NCI-H1048 (cell line): ENCODE data around the gene CMTM1.

Experiments
- DNase-seq: peaks from one replicate; lab custom pipeline; 2025; lab: John Stamatoyannopoulos, UW

CMTM1 gene

DNA sequence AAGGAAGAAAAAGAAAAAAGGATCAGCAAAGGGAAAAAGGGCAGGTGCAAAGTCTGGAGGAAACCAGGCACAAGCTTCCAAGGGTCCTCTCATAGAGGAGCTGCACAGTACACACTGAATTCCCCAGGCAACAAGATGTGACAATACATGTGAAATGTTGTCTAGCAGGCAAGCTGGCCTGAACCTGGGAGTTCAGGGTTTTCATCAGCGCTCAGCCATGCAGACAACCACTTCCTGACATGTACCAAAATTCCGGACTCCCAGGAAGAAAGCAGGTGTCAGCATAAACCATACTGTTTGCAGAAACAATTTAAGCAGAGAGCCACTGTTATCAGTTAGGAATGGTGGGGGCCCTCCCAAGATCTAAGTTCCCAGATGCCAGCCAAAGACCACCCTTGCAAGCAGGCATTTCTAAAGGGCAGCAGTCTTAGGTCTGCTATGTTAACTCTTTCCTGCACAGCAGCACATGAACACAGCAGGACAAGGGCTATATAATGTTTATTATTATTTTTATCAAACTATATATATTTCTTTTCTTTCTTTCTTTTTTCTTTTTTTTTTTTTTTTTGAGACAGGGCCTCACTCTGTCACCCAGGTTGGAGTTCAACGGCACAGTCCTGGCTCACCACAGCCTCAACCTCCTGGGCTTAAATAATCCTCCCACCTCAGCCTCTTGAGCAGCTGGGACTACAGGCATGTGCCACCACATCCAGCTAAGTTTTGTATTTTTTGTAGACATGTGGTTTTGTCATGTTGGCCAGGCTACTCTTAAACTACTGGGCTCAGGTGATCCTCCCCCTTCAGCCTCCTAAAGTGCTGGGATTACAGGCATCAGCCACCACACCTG lies 26.4 kb upstream of the CMTM1 start:
- no peak for DNase-seq

- DNase-seq = no peak
Measured at GRCh38 chr16:66541388-66542355, 24.6 kb upstream of the CMTM1 start.

DNA sequence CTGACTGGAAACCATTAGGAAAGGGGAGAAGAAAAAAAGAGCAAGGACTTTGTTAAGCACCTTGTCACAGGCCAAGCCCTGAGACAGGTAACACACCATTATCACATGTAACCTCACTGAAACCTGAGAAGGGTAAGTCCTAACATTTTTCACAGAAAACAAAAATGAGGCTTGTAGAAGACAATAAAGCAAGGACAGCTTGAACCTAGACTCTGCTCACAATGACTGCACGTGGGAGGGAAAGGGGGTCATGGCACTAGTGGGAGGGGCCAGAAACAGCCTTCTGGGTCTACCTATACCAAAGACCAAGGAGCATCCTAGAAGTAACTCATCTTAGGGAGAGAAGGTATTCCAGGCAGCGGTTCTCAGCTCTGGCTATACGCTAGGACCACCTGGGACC lies 23.8 kb upstream of the CMTM1 start:
- no peak for DNase-seq

GRCh38 chr16:66543541-66543940 lies 22.7 kb upstream of the CMTM1 start:
- no peak for DNase-seq

- DNase-seq = no peak
Measured at GRCh38 chr16:66544016-66544757, 22.1 kb upstream of the CMTM1 start.

DNA sequence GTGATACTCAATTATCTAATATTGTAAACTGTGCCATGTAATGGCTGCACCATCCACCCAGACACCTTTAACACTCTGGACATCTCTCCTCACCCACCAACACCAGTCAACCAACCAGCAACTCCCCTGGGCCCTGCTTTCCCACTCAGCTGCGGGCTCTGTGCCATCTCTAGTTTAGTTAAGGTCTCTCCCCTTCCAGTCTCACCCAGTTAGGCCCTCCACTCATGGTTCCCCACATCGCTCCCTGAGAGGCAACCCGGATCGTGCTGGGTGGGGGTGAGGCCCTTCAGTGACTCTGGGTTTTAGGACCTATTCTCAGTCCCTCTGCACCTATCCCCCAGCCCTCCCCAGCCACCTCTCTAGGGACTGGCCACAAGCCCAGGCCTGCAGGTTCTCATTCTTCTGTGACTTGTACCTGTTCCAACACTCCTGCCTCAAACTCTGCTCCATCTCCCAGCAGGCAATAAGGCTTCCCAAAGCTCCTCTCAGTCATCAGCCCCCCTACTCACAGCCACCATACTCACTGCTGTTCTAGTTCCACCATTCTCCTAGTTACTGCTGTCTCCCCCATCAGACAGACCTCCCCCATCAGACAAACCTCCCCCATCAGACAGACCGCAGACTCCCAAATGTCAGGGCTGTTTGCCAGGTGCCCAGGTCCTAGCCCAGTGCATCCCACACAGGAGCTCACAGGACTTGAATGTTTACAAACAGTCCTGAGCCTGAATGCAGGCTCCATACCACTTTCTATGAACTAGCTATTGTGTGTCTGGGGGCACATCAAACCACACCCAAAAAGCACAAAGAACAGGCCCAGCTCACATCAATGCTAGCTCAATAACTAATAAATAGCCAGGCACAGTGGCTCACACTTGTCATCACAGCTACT lies 18.9 kb upstream of the CMTM1 start:
- no peak for DNase-seq

GRCh38 chr16:66548068-66548467 lies 18.2 kb upstream of the CMTM1 start:
- DNase-seq = no peak

DNA sequence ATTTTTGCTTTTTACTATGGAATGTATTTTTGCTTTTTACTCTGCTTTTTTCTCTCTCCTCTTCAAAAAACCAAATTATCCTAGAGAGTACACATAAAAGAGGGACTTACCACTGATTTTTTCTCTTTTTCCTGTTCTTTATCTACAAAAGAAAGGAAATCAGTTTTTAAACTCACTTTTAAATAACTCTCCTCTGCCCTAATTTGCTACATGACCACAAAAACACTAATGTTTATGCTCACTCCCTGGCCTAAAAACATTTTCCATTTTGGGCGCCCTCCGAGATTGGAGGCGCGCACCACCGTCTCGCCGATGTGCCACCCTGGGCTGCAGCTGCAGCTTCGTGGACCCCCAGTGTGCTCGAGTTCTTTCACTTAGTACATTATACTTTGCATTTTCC lies 17.4 kb upstream of the CMTM1 start:
- no peak for DNase-seq

- no peak for DNase-seq
Measured at GRCh38 chr16:66549284-66550131, 16.7 kb upstream of the CMTM1 start, which contains the start of gene TK2. TSS of gene TK2 (minus strand) at chr16:66550122. CDS start at chr16:66550061, 61 bp downstream.

- no peak for DNase-seq
Measured at GRCh38 chr16:66551348-66551759, 14.9 kb upstream of the CMTM1 start.

DNA sequence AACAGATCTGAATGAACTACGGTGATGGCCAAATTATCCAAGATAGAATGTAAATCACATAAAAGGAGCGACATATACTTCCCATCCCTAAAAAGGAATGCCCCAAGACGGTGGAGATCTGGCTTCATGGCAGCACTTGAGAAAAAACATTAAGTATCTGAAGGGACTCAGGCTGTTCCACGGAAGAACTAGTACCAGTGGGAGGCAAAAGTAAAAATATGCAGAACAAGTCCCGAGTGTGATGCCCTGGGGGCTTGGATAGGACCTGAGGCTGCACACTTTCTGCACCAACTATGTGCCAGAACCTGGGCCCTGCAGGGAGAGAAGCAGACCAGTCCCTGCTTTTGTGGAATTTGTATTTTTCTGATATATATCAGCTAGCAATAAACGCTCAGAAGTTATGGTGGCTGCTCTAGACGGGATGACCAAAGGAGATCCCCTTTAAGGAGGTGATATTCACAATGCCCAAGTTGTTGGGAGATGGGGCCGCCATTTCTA lies 14.4 kb upstream of the CMTM1 start:
- no peak for DNase-seq

DNA sequence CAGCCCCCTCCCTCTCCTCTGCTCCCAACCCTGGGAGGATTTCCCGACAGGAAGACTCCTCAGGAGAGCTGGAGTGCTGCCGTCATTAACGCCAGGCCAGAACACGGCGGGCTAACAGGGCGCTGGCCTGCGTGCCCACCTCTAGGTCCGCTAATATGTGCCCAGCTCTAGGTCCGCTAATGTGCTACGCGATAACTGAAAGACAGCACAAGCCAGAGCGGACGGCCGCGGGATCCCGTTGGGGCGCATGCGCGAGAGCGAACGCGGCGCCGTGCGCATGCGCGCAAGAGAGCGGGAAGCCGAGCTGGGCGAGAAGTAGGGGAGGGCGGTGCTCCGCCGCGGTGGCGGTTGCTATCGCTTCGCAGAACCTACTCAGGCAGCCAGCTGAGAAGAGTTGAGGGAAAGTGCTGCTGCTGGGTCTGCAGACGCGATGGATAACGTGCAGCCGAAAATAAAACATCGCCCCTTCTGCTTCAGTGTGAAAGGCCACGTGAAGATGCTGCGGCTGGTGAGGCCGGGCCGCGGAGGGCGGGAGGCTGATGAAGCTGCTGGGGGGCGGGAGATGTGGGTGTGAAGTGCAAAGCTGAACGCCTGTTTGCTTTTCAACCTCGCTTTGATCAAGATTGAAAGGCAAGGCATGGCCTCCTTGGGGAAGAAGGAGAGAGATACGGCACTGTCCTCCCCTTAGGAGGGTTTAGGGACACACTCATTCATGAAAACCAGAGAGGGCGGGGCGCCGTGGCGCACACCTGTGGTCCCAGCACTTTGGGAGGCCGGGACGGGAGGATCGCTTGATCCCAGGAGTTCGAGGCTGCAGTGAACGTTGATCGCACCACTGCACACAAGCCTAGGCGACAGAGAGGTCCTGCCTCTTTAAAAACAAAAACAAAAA lies 13.7 kb upstream of the CMTM1 start, which contains the start of gene CKLF:
Gene CKLF, plus strand, starts transcription at position 291 of the 892 bp plus-strand sequence. Its CDS starts 140 bp downstream, at position 431.
- DNase-seq = peak; percentile 28

DNA sequence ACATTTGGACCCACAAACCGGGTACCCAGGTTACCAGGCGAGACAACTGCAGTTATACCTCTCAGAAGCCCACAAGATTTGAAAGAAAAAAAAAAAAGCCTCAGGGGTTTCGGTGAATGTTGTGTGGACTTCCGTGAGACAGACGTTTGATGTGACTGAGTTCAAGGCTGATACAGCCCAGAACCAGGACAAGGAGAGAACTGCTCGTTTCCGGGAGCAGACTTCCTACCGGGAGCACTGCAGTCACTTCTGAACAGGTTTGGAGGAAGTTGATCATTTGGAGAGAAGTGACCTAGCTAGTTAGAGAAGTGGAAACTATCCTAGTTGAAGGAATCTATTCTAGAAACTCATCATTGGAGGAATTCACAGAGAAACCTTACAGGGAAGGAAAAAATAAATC lies 13.0 kb upstream of the CMTM1 start:
- no peak for DNase-seq

GRCh38 chr16:66554021-66554420 lies 12.2 kb upstream of the CMTM1 start:
- no peak for DNase-seq

DNA sequence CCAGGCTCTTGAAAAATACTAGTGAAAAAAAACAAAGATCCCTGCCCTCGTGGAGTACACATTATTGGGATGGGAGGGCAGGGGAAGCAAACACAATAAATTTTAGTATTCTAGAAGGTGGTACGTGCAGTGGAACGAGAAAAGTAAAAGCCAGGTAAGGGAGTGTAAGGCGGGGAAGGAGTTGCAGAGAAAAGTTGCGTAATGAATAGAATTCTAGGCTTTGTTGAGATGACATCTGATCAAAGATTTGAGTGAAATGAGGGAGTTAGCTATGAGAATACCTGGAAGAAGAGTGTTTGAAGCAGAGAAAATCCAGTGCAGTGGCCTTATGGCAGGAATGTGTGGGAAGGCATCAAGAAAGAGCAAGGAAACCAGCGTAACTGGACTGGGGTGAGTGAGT lies 11.7 kb upstream of the CMTM1 start:
- DNase-seq = no peak

DNA sequence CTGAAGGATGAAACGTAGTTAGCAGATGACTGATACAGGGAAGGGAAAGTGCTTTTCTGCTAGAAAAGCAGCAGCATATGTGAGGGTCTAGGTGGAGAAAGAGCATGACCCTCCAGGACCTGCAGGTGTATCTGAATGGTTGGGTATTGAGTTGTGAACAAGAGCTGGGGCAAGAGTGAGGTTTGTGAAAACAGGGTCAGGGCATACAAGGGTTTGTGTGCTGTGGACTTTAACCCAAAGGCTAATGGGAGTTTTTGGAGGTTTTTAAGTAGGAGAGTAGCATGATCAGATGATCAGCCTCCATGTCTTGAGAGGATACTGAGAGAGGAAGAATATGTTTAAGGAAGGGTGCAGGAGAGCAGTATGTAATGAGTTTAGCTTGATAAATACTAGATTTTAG lies 6.1 kb upstream of the CMTM1 start:
- no peak for DNase-seq

DNA sequence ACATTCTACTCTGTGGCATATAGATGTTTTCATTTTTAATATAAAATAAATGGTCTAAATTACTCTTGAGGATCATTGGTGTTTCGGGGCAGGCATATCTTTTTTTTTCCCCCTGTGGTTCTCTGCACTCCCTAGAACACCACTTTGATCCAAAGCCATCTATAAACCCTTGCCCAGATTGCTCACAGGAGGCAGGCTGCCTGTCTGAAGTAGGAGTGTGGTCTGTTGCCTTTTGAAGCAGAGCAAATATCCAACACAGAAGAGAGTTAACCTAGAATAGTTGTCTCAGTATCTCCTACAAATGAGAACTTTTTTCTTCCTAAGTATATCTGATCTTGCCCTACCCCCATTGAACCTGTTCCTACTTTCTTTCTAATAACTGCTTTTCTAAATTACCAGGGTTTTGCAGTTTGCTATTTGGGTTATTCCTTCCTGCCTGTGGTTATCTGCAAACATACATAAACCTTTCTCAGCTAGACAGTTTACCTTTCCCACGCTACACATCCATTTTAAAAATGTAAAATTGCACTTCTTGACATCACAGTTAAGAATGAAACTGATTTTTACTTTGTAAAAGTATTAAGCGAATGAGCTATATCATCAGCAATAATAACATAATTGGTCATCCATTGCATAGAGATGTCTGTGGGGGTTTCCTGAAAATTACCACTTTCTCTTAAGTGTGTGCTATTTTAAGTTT lies 4.7 kb upstream of the CMTM1 start:
- DNase-seq = no peak

DNA sequence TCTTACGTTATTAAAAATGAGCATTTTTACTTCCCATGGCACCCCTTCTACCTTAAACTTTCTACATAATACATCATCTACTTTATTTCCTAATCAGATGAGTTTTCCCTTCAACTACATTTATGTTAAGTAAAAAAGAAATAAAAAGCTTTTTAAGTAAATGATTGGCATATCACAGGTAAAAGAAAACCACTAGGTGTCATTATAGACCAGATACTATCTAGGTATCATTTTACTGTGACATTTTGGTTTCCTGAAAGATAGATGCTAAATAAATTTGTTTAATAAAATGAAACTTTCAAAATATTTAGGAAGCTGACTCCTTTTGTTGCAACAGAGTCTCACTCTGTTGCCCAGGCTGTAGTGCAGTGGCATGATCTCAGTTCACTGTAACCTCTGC lies 3.8 kb upstream of the CMTM1 start:
- DNase-seq = no peak
